ENCODE measurements around the gene ZC3H7A.

The ZC3H7A gene

DNA sequence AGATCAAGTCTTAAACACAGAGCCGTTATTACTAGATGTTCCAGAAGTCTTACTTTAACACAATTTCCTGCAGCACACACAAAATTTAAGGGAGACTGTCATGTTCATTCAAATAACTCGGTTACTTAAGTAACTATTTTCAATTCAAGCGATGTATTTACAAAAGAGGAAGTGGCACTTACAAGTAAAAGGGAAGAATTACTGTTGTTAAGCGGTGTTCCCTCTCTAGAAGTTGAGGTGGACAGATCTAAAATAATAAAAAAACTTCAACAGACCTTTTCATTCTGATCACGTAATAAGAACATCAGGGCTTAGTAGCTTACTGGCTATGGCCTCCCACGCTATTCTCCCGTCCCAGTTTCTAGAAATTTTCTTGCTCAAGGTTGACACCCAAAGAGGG is 28.2 kb downstream of the ZC3H7A start:
- DNase-seq, result no peak

DNA sequence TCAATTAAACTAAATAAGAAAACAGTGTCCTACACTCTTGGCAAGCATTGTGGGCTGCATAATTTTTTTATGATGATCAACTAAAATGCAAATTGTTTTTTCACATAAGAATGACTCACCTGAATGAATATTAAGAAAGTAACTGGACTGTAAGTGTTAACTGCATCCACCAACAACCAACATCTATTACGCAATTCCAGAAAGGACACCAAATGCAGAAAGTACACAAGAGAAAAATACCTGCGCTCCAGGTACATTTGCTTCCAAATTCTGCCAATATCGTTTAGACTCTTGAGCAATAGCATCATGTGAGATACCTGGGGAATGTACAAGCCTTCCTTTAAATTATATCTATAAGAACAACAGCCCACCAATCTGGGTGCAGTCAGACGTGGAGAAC is 34.6 kb downstream of the ZC3H7A start:
- no peak for DNase-seq

DNA sequence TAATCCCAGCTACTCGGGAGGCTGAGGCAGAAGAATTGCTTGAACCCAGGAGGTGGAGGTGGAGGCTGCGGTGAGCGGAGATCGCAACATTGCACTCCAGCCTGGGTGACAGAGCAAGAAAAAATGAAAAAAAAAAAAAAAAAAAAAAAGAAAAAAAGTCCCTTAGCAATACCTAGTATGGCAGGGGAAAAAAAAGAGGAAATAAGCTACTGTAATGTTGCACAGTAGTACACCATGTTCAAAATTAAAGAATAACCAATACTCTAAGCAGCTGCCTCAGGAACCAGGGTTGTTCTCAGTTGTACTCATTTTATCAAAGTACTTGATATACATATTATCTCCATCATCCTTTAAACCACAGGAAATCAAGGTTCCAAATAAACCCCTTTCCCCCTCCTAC is 37.1 kb downstream of the ZC3H7A start:
- no peak for DNase-seq

DNA sequence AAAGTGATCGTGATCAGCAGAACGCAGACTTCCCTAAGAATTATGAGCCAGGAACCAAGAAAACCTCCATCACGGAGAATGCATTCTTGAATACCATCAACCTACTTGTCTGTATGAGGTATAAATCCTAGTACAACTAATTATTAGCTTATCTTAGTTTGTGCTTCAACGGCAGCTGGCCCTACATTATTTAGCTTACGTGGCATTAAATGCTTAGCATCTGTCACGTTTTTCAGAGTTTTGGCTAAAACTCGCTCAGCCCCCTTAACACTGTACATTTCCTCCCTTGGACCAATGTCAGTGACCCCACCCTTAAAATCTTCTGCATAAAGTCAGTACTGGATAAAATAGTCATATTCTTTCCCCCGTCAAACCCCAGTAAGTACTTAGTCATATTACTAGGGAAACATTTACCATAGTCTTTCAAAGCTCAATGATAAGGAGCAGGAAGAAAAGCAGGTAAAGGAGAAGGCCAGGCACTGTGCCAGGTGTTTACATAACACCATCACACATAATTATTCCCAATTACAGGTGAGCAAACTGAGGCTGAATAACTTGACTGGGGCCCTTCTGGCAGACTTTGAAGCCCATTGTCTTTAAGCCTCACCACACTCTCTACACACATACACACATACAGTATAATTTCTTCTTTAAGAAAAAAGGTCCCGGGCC is 37.8 kb downstream of the ZC3H7A start:
- DNase-seq, result no peak

DNA sequence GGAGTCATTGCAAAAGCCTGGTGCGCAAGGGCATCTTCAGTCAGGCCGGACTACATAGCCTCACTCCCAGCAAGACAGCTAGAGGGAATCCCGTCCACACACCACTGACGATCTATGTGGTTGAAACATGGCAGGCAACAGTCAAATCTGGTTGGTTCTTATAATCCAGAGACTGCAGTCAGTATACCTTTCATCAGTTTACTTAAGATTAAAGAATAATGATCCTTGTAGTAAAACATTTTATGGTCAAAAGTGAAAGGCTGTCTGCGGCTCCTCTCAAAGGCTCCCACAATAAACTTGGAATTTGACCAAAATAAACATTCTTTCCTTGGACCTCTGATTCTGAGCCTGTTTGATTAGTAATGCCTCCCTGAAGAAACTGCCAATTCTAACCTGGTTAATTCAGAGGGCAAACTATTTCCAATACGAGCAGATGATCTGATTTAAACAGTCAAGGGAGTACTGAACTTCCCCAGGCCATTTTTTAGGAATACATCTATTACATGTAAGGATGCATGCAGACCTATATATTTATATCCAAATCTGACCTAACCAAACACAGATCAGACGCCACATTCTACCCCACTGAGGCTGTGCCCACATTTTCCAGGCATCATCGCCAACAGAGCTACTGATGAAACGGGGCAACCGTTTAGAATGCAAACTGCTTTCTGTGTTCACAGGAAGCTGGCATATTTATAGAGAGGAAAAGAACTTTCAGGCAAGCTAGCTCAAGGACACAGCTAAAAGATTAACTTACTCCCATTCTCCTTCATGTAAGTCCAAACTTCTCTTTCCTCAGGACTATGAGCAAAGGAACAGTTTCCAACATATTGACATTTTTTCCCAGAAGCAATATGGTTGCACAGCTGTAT is 39.1 kb downstream of the ZC3H7A start:
- DNase-seq, result no peak

DNA sequence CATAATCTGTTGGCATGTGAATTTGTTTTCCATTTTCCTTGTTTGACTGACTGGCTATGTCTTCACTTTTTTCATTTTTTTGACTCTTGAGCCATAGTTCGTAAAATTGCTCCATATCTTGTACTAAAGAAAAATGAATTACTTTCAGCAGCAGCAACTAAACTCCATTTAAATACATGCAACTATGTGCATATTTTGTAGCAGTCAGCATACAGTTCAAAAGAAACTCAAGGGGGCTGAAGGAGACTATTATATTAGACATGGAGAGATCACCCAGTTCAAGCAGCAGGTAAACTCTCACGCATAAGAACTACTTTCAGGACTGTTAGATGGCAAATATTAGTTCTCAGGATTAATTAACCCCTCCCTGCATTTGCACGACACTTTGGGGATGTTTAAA is 40.8 kb downstream of the ZC3H7A start:
- DNase-seq, result no peak

DNA sequence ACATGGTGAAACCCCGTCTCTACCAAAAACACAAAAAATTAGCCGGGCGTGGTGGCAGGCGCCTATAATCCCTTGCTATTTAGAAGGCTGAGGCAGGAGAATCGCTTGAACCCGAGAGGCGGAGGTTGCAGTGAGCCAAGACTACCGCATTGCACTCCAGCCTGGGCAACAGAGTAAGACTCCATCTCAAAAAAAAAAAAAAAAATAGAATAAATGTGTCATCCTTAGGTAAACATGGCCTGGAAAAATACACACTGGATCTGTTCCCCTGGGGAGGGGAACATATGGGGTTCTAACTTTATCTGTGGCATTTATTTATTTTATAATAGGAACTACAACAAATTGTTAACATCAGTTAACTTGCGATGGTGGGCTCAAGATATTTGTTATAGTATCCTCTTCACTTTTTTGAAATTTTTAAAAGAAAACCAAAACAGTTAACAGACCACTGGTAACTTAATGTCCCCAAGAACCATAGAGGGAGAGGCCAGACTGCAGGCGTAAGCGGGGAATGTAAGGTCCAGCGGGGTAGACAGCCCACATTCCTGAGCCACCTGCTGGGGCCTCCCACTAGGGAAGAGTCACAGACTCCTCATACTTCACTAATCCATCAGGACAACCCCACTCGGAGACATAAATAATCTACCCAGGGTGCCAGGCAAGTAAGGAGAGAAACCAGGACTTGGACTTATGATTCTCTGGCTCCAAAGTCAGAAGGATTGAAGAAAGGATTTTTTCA is 41.9 kb downstream of the ZC3H7A start:
- no peak for DNase-seq

DNA sequence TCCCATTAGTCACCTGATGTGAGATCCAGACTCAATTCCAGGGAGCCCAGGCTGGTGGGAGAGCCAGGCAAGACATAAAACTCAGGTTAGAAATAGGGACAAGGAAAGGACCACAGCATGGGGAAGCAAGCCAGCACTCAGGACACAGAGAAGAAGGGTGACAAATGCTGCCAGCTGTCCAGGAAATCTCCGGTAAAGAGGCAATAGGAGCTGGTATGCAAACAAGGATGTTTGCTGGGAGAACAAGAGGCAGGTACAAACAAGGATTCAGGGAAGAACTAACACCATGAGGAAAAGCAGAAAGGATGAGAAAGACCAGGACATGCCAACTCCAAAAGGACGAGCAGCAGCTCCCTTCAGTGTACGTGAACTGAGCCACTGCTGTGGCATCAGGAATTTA is 44.2 kb downstream of the ZC3H7A start:
- DNase-seq, result no peak

DNA sequence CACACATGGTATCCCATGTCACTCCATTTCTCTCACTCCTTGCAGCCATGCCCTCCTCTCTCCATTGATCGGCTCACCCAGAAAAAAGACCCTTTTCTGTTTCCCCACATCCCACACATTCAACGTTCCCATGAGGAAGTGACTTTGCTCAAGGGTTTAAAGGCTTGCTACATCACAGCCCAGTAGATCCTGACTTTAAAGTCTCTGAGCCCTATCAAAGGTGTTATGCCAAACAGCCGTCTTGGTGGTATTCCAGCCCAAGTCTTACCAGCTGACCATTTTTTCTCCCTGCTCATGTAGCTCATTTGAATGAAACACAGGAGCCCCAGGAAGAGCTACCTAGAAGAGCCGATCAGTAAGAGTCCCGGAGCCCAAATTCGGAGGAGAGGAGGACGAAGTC is 47.0 kb downstream of the ZC3H7A start:
- DNase-seq, result no peak

DNA sequence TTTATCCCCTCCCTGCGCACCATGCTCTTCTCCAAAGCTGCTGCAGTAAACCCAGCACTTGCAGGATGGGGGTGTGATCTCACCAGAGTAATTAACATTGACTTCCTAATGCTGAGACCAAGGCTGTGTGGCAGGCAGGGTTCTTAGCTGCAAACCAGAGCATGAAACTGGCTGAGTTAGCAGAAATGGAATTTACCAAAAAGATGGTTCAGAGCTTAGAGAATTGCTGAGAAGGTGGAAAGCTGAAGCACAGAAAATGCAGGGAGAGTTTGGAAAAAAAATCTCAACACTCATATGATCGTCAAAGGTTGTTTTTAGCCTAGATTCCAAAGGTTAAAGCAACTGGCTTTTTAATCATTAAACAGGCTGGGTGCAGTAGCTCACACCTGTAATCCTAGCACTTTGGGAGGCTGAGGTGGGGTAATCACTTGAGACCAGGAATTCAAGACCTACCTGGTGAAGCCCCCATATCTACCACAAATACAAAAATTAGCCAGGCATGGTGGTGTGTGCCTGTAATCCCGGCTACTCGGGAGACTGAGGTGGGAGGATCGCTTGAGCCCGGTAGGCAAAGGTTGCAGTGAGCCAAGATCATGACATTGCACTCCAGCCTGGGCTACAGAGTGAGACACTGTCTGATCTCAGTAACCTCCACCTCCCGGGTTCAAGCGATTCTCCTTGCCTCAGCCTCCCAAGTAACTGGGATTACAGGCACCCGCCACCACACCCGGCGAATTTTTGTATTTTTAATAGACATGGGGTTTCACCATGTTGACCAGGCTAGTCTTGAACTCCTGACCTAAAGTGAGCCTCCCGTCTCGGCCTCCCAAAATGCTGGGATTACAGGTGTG is 48.4 kb downstream of the ZC3H7A start:
- DNase-seq, result no peak

DNA sequence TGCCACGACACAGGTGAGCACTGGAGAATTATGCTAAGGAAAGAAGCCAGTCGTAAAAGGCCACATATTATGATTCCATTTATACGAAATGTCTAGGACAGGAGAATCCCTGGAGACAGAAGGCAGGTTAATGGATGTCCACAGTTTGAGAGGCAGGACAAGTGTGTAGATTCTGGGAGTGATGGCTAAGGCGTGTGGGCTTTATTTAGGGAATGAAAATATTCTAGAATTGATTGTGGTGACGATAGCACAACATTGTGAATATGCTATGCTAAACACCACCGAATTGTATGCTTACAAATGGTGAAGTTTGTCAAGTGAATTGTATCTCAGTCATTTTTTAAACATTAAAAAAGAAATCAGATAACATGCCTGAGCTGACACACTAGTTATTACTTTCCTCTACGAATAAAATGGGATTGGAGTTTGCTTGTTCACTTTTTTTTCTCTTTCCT is 49.1 kb downstream of the ZC3H7A start:
- no peak for DNase-seq

DNA sequence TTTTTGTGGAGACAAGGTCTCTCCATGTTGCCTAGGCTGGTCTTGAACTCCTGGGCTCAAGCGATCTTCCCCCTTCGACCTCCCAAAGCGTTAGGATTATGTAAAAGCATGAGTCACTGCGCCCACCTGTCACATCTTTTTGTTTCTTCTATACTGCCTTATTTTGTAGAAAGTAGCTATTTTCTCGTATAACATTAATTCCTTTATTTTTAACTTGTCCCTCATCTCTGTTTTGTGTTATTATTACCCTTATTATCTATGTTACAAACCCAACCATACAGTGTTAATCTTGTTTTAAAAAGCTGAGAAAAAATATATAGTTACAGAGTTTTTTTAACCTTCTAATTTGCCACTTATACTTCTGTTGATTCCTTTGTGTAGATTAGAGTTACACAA is 53.0 kb downstream of the ZC3H7A start:
- DNase-seq, result no peak

DNA sequence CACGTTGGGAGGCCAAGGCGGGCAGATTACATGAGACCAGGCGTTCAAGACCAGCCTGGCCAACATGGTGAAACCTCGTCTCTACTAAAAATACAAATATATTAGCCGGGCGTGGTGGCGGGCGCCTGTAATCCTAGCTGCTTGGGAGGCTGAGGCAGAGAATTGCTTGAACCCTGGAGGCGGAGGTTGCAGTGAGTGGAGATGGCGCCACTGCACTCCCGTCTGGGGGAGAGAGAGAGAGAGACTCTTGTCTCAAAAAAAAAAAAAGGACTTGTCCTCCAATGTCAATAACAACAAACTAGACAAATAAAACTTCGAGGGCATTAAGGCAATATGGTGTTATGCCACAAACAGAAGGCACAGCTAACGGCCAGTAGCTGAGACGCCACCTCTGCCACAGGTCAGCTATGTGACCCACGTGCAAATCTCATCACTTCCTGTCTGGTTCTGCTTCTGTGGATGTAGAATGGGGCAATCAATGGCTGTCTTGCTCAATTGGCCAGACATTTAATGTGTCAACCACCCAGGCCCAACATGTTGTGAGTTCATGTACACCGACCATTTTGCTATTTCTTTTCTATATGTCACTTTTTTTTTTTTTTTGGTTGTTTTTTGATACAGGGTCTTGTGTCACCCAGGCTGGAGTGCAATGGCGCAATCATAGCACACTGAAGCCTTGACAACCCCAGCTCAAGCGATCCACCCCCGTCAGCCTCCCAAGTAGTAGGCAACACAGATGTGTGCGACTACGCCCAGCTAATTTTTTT is 53.6 kb downstream of the ZC3H7A start:
- DNase-seq, result no peak

DNA sequence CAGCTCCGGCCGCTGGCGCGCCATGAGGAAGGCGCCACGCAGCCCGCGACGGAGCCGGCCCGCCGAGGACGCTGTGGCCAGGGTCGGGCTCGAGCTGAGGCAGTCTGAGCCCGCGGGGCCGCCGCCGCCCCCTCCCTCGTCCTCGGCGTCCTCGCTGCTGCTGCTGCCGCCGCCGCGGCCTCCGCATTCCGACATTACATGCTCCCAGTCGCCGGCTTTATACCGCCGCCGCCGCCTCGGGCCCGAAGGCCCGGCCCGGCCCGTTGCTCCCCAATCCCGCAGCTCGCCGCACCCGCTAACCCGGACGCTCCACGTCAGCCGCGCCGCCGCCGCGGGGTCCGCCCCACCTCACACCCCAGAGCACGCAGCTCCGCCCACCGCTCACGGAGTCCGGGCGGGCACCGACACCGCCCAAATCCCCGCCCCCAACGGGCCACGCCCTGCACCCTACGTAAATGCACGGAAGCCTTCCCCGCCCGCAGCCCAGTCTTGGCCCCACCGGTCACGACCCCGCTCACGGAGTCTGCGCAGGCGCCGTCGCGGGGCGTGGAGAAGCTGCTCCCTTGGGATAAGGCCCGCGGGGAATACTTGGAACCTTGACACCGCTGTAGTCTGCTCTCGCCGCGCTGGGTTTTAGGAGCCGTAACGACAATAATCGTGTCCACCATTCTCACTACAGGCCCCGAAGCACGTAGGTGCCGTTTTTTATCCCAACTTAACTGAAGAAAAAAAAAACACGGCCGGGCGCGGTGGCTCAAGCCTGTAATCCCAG is 54.3 kb downstream of the ZC3H7A start, which contains the start of gene TXNDC11:
TXNDC11 (minus strand) TSS at position 322 of the 772 bp plus-strand sequence; CDS start at position 195, 127 bp downstream.
- DNase-seq, result peak; percentile 99

DNA sequence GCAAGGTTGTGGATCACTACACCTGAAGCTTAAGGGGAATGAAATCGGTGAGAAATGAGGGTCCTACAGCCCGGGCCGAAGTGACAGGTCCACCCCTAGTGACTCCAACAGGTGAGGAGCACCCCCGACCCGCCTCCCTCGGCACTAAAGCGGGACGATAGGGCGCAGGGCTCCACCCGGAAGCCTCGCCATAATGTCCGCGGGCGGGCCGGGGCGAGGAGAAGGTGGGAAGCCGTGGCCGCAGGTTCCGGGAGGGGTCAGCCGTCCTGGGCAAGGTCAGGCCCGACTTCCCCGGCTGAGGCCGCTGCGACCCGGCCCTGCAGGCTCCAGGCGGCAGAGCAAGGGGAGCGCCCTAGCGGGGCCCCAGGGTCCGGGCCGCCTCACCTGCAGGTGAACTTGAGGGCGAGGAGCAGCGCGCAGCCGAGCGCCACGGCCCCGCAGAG is 54.9 kb downstream of the ZC3H7A start:
- DNase-seq, result no peak

DNA sequence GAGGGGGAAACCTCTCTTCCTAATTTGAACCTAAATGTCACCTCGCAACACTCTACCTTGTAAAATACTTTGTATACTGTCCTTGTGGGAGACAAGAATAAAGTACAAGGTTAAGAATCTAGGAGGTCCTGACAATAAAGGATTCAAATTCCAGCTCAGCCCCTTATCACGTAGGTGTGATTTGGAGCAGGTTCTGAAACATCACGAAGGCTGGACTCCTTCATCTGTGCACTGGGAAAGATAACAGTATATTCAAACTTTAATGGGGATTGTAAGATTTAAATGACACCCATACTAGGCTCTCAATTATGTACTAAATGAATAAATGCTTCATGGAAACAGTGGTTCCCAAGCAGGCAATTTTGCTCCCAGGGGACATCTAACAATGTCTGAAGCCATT is 56.5 kb downstream of the ZC3H7A start:
- no peak for DNase-seq

DNA sequence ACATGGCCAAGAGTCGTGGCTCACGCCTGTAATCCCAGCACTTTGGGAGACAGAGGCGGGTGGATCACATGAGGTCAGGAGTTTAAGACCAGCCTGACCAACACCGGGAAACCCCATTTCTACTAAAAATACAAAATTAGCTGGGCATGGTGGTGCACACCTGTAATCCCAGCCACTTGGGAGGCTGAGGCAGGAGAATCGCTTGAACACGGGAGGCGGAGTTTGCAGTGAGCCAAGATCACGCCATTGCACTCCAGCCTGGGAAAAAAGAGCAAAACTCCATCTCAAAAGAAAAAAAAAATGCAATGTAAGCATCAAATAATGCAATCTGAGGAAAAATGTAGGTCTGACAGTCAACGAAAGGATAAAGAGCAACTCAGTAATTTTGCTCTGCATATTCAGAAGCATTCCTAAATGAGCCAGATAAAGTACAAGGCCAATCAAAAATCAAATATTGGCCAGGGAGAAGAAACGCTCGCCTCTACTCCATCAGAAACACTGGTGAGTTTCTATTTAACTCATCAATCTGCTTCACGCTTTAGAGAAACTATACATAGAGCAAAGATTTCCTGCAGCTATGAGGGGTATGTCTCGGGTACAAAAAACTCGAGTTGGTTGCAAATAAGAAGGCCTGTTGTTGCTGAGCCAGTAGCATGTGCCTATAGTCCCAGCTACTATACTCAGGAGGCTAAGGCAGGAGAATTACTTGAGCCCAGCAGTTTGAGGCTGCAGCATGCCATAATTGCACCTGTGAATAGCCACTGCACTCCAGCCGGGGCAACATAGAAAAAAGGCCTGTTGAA is 58.1 kb downstream of the ZC3H7A start:
- no peak for DNase-seq

DNA sequence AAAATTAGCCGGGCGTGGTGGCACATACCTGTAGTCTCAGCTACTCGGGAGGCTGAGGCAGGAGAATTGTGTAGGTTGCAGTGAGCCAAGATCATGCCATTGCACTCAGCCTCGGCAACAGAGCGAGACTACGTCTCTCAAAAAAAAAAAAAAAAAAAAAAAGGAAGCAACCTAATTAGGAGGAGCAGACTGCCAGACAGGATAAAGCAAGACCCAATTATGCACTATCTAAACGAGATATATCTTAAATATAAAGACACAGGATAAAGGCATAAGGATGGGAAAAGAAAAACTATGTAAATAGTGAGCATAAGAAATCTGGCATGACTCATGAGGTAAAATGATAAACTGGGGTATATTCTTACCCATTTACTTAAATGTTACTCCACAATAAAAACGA is 59.3 kb downstream of the ZC3H7A start:
- no peak for DNase-seq

DNA sequence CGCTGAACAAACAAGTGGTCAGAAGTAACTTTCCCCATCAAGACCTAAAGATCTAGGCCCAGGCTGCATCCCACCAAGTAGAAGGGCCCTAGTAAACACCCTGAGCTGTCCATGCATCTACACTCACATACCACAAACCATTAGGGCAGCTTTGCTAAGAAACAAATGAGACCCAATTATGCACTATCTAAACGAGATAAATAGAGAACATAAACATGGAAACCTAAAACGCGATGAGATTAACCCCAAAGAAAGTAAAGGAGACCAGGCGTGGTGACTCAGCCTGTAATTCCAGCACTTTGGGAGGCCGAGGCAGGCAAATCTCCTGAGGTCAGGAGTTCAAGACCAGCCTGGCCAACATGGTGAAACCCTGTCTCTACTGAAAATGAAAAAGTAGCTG is 60.2 kb downstream of the ZC3H7A start:
- DNase-seq, result no peak

DNA sequence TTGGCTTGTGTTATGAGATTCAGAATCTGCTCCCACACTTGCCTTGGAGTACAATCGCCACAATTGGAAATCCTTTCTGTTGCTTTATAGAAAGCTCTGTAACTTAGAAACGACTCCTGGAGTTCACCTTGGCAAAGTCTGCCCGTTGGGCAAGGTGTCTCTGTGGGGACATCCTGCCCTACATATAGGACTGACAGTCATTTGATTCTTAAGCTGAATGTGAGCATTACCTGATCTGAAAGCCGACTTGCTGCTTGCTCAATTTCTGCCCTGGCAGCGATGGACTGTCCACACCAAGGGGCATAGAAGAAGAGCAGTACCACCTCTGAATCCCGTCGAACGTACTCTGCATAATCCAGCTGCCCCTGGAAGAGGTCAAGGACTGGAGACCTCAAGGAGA is 61.3 kb downstream of the ZC3H7A start:
- DNase-seq, result no peak

Measured in NCI-H2107 (cell line).